T follicular helper cell (primary cell): Measurements from ENCODE around the gene LYRM7.
A peak's percentile ranks its signal among the peaks of the same experiment; 100 is the strongest.
"Not testable (repeated sequence)": the region's sequence is repeated elsewhere in the genome, so short reads cannot be mapped to it uniquely, and the experiment has no call there.

Experiments
- DNase-seq: peaks from one replicate; pipeline ENCODE4 v3.0.0-alpha.2; 2020; ENCODE audit warnings: low read depth

Gene LYRM7

DNA sequence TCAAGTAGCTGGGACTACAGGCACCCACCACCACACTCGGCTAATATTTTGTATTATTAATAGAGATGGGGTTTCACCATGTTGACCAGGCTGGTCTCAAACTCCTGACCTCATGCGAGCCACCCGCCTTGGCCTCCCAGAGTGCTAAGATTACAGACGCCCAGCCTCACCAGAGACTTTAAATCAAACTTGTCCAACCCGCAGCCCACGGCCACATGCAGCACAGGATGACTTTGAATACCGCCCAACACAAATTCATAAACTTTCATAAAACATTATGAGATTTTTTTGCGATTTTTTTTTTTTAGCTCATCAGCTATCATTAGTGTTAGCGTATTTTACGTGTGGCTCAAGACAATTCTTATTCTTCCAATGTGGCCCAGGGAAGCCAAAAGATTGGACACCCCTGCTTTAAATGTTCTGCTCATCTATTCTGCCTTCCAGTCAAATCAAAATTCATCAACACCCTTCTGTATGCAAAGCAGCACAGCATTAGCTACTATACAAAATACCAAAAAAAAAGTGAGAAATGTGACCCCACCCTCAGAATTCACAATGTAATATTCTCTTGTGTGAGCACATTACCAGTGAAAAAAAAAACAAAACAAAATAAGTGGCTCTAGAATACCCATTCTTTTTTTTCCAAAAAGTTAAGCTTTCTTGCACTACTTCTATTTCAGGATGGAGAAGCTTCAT, 50.4 kb downstream of the LYRM7 start:
- no peak for DNase-seq

DNA sequence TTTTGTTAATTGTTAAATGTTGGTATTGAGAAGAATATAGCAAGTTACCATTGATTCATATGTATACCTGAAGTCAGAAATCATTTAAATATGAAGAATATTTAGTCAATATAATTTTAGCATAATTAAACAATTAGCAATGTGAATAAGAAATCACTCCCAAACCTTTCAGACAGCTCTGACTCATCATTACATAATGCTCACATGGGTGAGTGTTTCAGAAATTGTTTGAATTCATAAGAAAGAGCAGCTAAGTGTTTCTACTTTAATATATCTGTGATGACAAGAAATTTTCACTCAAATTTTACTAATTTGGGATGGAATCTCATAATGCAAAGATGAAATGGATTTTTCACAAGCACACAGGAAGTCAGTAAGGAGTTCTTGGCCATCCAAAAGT, 51.1 kb downstream of the LYRM7 start:
- no peak for DNase-seq

DNA sequence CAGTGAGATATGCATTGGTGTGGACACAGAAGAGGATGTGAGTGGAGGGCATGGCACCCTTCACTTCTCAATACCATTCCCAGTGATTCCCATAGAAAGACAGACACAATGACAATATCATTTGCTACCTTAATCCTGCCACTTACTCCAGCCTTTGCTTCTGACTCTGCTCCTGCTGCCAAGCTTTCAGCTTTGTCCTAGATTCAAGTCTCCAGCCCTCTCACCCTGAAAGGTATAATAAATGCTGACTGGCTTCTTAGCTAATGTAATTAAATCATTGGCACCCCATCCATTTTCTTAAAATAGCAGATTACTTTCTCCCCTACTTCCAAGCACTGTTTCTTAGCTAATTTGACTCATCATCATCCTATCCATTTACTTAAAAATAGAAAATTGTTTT, 52.0 kb downstream of the LYRM7 start:
- DNase-seq = no peak

DNA sequence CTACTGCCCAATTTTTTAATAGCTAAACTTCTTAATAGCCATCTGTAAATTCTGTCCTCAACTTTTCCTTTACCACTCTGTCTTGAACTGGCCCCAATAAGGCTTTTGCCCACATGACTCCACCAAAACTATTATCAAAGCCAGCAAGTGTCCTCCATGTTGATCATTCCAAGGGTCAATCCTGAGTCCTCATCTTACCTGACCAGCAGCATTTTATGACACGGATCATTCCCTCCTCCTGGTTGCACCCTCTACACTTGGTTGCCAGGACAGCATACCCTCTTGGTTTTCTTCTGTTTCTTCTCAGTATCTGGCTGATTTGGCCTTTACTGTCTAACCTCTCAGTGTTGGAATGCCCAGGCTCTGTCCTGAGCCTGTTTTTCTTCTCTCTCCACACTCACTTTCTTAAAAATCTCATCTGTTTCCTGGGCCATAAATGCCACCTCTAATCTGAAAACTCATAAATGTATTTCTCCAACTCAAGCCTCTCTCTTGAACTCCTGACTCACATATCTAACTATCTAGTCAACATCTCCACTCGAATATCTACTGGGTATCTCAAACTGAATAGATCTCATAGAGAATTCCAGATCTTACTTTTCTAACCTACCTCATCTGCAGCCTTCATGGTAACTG, 53.1 kb downstream of the LYRM7 start:
- DNase-seq = no peak

DNA sequence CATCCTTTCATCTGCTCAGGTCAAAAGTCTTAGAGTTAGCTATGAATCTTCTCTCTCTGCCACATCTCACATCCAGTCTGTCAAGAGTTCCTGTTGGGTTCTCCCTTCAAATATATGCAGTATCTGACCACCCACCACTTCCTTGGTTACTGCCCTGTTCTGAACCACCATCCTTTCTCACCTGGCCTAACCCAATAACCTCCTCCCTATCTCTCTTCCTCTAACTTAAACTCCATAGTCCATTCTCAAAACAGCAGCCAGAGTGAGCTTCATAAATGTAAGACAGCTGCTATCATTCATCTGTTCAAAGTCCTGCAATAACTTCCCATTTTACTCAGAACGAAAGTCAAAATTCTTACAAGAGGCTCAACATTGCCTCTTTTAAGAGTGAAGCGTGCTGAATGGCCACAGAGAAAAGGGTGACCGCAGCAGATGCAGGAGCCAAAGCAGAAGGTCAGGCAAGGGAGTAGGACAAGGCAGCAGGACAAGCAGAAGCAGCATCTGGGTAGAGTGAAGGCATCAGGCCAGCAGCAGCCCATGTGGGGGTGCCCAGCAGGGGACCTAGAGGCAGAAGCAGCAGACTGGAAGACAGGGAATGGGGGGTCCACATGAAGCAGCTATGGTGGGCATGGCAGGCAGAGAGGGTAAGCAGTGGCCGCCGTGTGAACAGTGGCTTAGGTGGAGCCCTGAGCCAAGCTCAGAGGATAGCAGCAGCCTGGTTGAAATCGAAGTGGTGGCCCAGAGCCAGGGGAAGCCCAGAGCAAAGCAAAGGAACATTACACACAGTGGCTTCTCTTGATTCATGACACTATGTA, 53.9 kb downstream of the LYRM7 start:
- no peak for DNase-seq

DNA sequence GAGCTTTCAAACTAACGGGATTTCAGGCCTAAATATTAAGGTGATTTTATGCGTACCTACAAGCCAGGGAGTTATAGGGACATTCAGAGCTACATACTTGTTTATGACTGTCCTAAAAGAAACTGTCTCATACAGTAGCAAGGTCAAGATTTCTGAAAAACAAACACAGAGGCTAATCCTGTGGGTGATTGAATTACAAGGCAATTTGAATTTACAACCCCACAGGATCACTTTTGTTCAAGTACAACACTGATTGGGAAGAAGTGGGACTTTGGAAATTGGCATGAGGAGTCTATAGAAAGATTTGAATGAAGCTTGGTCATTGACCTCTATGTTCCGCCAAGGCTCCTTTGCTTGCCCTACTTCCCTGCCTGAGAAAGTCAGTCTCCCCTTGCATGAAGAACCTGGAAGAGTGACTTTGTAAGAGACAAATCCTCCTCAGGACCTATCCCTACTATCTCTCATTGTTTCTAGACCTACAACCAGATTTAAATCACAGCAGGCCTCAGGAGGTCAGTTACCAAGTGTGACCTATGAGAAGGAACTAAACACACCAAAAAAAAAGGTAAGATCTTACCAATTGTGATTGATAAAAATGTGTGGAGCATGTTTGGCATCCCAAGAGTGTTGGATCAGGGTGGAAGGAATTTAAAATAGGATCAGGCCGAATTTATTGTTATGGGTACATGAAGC, 54.7 kb downstream of the LYRM7 start:
- no peak for DNase-seq

DNA sequence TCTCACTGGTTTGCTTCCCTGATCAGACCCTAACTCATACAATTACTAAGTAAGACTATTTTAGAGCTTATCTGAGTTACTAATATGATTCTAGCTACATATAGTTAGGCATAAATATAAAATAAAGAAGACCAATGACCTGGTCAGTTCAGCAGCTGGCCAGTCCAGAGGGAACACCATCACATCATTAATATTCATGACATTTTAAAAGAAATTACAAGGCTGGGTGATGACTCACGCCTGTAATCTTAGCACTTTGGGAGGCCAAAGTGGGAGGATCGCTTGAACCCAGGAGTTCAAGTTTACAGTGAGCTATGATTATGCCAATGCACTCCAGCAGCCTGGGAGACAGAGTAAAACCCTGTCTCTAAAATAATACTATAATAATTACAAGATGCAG, 56.2 kb downstream of the LYRM7 start:
- no peak for DNase-seq

DNA sequence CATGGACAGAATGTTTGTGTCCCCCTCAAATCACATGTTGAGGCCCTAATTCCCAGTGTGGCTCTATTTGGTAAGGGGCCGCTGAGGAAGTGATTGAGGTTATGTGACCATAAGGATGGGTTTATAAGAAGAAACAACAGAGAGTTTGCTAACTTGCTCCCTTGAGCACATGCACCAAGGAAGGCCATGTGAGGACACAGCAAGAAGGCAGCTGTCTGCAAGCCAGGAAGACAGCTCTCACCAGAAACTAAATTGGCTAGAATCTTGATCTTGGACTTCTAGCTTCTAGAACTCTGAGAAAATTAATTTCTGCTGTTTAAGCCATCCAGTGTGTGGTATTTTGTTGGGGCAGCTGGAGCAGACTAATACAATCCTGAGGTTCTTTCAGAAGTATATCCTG, 57.9 kb downstream of the LYRM7 start:
- no peak for DNase-seq

DNA sequence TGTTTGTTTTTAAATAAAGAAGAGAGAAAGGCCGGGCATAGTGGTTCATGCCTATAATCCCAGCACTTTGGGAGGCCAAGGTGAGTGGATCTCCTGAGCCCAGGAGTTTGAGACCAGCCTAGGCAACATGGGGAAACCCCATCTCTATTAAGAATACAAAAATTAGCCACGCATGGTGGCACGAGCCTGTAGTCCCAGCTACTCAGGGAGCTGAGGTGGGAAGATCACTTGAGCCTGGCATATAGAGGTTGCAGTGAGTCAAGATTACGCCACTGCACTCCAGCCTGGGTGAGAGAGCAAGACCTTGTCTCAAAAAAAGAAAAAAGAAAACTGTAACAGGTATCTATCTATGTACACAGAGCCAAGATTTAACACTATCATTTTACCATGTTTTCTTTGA, 58.9 kb downstream of the LYRM7 start:
- no peak for DNase-seq

DNA sequence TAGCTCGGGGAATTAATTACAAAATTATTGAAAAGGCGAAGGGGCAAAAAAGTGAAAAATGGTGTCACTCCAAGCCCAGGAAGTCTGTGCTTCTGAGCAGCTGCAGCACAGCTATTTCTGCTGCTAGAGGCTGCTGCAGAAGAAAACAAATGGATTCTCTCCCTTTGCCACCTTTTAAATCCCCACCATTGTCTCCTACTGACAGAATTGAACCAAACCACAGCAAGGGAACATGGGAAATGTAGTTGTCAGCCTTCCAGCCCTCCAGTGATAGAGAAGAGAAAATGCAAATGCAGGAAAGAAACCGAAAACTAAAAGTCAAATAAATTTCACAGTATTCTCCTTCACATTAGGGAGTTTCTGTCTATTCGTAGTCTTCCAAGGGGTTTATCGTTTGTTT, 59.7 kb downstream of the LYRM7 start:
- no peak for DNase-seq

DNA sequence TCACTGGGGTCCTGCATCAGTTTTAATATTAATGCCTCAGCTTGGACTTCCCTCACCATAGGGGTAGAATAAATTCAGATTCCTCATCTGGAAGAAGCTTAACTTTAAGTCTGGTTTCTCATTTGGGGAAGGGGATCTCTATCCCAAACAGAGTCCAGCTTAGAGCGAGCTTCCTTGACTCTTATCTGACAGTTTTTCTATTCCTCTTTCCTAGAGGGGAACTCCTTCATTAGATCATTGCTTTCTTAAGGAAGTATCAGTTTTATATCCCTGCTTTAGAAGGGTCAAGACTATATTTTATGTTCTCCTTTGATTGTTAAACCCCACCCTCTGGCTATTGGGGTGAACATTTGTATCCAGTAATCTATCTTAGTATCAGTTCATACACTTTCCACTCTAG, 68.9 kb downstream of the LYRM7 start:
- no peak for DNase-seq

DNA sequence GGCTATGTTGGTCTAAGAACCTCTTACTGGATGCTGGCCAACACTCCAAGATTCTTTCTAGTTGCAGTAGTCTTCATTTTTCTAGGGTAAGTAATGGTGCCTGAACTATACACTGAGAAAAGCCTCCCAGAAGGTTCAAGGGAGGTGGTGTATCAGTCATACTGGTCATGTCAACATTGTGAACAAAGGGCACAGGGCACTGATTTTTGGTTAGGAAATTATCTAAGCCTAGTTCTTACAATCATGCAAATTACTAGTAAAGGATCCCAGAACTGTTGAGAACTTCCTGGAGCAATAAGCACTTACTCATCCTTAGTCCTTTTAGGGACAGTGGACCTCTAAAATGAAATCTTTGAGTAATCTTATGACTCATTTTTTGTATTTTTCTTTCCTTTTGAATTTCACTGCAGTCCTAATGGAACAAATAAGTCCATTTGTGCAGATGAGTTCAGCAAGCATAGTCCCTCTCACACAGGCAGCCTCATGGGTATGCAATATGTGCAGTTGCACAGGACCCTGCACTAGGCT, 72.0 kb downstream of the LYRM7 start:
- no peak for DNase-seq

DNA sequence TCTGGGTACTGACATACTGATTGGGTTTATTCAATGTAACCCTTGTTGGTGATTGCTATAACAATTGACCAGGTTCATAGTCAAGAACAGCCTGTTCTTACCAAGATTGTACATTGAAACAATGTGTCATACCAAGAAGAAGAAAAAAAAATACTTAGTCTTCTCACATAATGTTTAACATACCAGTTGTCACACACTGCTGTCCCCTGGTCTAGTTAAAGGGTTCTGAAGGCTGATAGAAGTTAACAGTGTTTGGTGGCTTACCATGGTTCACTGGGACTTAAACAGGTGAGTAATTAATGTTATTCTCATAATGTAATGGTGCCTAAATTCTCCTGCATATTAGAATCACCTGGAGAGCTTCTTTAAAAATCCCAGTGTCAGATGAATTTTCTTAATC, 74.6 kb downstream of the LYRM7 start:
- no peak for DNase-seq

DNA sequence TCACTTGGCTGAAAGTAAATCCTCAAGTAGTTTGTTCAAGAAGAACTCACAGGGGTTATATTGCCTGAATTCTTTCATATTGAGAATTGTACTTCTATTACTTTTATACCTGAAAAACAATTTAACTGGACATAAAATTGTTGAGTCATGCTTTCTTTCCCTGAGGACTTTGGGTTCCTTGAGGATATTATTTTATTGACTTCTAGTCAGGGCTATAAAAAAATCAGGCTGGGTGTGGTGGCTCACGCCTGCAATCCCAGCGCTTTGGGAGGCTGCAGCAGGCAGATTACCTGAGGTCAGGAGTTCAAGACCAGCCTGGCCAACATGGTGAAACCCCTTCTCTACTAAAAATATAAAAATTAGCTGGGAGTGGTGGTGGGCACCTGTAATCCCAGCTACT, 75.2 kb downstream of the LYRM7 start:
- no peak for DNase-seq

DNA sequence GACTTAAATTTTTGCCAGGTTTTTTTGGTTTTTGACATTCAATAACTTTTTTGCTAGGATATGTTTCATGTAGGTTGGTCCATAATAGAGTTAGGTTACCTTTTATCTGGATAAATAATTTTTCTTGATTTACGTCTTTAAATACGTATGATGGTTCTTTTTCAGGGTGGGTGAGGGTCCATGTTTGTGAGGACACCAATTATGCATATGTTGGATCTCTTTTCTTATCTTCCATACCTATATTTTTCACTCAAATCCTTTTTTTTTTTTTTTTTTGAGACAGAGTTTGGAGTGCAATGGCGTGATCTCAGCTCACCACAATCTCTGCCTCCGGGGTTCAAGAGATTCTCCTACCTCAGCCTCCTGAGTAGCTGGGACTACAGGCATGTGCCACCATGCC, 75.8 kb downstream of the LYRM7 start:
- no peak for DNase-seq

DNA sequence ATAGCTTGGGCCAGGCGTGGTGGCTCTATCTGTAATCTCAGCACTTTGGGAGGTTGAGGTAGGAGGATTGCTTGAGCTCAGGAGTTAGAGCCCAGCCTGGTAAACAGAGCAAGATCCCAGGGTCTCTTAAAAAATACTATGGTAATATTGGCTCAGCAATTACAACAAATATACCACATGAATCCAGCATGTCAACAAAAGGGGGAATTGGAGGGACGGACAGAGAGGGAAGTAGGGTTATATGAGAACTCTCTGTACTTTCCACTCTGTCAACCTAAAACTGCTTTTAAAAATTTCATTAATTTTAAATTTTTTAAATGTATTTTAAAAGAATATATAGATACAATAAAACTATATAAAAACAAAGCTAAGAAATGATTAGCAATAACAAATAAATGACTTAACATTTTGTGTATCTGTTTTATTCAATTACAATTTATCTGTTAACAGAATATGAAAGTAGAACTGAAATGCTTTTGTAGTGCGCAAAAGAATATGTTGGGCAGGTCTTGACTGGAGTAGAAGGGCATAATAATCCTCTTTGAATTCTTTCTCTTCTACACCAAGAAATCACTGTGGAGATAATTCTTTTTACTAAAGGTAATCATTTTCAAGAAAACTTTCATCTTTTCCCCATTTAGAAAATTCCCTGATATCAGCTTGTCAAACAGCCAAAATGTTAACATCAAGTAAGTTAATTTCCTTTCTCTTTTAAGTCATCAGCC, 80.2 kb downstream of the LYRM7 start:
- no peak for DNase-seq

DNA sequence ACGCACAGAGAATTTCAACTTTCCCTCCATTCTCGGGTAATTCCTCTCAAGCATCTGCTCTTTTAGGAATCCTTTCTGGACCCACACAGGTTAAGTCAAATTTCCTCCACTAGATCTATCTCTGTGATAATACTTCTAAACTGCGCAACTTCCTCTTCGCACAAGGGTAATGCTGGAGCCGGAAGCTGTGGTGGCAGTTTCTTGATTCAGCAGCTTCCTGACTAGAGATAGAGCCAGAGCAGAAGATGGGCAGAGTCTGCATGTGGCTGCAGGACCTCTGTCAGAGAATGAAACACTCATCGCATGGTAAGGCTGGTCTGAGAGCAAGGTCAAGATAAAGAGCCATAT, 82.1 kb downstream of the LYRM7 start:
- peak; percentile 79 for DNase-seq

DNA sequence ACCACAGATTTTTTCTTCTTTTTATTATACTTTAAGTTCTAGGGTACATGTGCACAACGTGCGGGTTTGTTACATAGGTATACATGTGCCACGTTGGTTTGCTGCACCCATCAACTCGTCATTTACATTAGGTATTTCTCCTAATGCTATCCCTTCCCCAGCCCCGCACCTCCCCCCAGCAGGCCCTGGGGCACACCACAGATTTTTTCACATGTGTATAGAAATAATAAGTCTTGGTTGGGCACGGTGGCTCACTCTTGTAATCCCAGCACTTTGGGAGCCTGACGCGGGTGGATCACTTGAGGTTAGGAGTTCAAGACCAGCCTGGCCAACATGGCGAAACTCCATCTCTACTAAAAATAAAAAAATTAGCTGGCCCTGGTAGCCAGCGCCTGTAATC, 83.3 kb downstream of the LYRM7 start:
- DNase-seq = not testable (repeated sequence)

DNA sequence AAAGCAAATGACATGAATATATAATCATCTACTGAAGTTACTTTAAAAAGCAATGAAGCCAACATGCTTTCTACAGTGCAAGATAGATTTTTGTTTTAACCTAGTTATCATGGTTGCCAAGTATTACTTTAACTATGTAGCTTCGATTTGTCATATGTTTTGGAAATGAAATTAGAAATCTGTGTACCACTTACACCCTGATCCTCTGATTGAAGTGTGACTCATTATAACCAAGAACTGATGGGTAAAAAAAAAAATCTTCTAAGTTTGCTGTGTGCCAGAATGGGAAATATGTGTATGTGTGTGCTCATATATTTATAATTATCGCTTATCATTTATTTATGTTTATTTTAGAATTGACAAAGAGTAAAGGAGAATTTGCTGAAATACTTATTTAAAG, 84.0 kb downstream of the LYRM7 start:
- no peak for DNase-seq
